GM19043 (cell line): ENCODE data around the gene IGSF9B.

Experiments used
- ATAC-seq: cut with Tn5 transposase; IDR thresholded peaks from one replicate; pipeline ENCODE4 v1.9.1; 2021; ENCODE audit warnings: low read depth; ENCODE audit not compliant: unreplicated experiment

IGSF9B gene

DNA sequence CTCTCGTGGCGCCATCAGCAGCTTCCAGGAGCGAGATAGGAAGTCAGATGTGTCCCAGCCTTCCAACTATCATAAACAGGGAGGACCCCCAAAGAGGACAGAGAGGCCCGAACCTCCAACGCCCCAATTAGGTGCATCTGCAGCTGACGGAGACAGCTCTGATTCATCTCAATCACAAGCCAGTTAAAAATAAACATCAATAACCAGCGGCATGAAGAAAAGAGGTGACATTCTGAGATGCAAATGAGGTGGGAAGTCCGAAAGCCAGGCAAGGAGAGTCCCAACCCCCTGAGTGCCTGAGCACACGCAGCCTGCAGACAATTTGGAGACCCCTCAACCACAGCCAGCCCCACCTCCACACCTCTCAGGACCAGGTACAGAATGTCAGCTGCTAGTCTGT is 28.1 kb upstream of the IGSF9B start:
- ATAC-seq: no peak

DNA sequence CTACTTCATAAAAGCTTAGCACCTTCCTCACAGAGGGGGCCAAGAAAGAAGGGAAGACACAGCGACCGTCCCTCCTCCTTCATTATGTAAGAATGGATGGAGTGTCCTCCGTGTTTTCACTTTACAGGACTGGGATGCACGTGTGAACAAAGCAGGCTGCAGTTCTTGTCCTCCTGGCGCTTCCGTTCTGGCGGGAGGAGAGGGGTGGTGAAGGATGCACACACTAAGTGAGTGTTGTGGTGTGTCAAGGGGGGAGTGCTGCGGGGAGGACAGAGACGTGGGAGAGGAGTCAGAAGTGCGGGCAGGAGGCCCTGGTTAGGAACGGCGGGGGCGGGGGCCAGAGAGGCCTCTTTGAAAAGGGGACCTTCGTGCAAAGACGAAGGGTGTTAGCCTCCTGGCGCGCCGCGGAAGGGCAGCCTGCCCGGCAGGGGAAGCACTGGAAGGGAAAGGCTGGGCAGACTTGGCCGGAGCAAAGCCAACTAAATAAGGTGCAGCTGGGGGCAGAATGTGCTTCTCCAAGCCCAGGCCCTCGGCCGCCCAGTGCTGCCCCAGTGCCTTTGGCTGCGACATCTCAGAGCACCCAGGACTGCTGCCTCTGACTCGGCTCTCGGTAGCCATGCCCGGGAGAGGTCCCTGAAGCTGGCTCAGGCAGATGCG is 27.0 kb upstream of the IGSF9B start:
- ATAC-seq: no peak

DNA sequence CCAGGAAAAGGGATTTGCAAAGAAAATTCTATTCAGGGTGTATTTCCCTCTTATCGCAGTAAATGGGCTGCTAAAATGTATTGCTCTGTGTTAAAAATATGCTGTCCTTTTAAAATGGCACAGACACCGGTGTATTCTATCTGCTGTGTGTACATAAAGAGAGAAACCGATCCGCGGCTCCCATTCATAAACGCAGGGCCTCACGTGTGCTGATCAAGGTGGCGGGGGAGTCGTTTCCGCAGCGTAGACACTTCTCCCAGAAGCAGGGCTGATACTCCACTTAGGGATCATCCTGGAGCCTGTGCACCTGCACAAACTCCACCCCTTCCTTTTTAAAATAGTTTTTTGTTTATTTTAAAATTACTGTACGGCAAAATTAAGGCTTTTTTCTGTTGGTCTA is 26.1 kb upstream of the IGSF9B start:
- ATAC-seq: no peak

DNA sequence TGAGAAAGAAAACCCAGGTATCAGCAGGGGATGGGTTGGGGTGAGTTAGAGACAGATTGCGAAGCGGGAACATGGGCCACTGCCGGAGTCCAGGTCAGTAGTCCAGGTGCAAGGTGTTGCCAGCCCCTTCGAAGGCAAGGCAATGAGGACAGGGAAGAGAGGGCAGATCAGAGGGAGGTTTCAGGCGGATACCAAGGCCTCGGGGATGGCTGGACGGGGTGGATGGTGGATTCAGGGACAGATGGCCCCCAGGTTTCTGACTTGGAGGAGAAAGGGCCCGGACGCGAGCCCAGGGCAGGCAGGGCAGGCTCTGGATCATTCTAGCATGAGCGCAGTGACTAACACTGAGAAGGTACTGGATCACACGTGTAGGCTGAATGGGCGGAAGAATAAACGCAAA is 25.4 kb upstream of the IGSF9B start:
- ATAC-seq: no peak

DNA sequence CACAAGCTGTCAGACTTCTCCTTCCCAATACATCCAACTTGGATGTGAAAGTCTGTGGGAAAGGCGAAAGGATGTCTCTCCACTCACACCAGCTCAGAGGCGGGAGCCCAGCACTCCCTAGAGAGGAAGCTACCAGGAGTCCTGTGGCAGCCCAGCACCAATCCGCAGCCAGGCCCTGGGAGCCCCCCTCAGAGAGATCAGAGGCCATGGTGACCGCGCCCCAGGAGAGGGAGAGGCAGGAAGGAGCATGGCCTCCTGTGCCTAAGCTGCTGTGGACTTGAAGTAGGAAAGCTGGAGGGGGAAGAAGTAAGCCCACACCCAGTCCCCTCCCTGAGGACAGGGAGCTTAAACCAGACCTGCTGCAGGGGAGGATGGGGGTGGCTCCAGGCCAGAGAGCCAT is 24.4 kb upstream of the IGSF9B start:
- no peak for ATAC-seq

DNA sequence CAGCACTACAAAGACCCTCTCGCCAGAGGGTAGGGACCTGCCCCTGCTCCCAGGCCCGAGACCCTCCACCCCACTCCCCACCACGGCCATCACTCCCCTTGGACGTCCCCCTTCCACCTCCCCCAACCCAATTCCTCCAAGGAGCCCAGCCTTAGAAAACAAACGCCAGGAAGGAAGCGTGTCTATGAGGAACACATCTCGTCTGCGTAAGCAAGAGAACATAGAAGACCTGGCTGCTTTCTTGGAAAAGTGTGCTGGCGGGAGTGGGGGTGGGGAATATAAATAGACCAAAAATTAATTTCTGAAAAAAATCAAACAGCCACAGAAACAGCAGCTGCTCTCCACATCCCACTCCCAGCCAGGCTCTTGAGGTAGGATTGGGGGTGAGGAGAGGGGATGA is 23.9 kb upstream of the IGSF9B start:
- no peak for ATAC-seq

DNA sequence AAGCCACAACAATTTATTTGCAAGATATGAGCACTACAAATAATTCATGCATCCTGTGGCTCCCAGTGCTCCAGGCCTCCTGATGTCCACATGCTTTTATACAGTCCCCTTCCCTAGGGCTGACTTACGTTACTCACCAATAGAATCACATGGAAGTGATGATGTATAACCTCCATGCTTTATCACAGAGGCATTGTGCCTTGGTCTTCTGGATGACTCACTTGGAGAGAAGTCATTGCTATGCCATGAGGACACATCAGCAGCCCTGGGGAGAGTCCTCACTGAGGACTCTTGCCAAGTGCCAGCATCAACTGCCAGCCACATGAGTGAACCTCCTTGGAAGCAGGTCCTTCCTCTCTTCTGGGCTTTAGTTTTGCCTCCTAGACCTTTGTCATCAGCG is 22.0 kb upstream of the IGSF9B start:
- no peak for ATAC-seq

DNA sequence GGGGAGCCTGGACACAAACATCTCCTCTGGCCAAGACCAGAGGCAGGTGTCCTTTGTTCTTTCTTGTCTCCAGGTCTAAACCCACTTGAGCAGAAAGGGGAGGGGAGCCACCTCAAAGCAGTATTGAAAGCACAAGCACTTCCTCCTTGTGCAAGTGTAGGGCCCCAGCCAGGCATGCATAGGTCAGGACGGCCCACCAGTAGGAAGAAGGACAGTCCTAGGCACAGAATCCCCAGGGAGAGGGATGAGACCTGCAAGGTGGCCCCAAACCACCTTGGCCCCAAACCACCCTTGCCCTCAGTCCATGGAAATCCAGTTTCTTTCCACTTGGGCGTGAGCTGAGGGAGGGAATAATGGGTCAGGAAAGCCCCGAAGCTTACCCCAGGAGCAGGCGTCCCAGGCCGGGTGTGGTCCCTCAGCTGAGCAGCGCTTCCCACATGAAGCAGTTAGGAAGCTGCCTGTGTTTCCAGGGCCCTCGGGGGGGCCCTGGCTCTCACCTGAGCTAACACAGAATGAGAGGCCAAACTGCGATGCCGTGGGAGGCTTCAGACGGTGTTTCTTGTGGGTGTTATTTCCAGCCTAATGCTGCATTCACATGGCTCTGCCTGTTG is 20.4 kb upstream of the IGSF9B start:
- ATAC-seq: peak; percentile 90

DNA sequence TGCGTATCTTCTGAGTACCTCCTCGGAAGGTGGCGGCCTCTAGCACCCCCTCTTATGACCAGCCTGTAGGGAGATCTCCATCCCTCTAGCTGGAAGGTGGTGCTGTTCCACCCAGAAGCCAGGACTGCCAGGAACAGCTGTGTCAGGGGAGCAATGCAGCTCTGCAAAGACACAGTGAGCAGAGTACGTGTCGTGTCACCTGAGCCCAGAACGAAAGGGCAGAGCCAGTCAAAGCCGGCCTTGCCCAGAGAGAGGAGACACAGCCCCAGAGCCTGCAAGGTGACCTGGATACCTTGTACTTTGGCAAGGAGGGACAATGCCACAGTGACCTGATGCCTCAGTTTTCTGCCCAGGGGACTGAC is 18.7 kb upstream of the IGSF9B start:
- no peak for ATAC-seq

DNA sequence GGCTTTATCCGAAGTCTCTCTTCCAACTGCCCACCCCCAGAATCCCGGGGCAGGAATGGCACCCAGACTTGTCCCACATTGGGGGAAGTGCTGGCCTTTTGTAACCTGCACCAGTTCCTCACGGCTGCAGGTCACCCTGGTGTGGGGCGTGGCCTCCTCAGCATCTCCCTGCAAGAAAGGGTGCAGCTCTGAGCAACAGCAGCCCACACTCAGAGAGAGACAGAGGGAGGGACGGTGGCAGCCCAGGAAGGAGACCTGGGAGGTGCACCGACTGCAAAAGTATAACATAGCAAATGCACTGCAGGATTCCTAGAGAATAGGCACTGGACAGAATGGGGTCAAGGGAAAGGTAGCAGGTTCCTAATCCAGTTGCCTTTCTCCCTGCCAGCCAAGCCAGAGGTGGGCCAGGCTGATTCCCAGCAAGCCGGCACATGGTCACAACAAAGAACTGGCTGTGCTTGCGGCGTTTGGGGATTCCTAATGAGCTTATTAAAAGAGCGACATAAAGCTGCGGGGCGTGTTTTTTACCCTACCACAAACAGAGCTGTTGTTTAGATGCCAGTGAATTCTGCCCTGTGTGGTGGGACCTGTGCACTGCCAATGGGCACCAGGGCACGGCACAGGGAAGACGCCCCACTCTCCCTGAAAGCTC is 18.2 kb upstream of the IGSF9B start:
- no peak for ATAC-seq

DNA sequence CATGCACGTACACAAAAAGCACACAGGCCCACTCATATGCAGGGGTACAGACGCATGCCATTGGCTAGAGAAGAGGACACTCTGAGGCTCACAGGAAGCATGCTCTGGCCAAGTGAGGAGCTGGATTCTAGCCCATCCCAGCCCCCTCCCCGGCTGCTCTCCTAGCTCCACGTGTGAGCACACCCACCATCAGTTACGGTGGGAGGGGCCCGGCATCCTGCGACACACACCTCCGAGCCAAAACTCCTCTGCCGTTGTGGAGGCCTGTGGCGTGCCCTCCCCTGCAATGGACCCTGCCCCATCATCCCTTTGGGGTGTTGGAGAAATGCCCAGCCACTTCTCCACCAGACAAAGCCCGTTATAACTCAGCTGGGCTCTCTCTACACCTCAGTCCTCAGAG is 15.1 kb upstream of the IGSF9B start:
- no peak for ATAC-seq

DNA sequence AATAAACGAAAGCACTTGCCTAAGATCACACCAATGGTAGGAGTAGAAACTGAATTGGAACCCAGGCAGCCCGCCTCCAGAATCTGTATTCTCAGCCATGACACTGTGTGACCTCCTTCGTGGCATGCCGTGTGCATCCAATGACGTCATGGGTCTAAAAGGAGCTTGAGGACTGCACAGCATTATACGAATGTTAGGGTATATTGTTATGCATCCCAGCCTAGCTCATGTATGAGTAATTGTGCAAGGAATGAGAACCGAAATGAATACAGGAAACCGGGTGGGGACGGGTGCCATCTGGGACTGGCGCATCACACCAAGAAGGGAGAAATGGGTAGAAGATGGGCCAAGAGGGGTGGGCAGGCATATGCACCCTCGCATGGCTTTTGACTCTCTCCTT is 12.3 kb upstream of the IGSF9B start:
- no peak for ATAC-seq

DNA sequence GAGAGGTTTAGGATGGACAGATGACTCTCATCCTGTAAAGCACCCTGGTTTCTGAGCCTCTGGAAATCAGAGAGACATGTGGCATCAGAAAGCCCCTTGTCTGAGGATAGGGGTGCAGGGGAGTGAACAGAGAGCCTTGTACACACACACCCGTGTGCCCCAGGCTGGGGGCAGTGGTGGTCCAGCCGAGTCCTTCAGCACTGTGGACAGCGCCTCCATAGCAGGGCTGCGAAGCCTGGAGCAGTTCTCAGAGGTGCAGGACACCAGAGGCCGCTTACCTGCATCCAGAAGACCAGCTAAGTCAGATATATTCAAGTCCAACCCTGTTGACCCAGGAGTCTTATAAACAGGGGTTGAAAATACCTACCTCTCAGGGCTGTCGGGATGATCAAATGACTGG is 11.5 kb upstream of the IGSF9B start:
- ATAC-seq: no peak

DNA sequence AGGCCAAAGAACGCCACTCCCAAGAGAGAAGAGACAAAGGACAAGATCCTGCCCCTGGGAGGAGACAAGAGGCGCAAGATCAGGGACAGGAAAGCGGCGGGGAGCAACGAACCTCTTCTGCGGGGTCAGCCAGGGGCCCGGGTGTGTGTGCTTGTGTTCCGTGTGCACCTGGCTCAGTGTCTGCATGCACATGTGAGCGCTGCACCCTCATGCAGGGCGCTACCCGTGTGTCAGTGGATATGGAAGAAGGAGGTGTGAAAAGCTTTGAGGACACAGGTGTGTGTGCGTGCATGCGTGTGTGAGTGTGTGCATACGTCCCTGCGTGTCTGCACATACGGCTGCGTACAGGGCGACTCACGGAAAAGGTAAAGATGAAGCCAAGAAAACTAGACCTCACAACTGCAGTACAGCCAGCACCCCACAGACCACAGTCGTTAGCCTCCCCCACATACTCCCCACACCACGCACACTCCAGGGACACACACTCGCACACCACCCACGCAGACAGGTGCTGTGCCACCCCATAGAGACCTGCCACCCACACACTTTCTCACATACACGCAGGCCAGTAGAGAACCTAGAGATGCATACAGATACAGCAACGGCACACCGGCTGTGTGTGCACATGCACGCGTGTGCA is 11.0 kb upstream of the IGSF9B start:
- ATAC-seq: no peak

DNA sequence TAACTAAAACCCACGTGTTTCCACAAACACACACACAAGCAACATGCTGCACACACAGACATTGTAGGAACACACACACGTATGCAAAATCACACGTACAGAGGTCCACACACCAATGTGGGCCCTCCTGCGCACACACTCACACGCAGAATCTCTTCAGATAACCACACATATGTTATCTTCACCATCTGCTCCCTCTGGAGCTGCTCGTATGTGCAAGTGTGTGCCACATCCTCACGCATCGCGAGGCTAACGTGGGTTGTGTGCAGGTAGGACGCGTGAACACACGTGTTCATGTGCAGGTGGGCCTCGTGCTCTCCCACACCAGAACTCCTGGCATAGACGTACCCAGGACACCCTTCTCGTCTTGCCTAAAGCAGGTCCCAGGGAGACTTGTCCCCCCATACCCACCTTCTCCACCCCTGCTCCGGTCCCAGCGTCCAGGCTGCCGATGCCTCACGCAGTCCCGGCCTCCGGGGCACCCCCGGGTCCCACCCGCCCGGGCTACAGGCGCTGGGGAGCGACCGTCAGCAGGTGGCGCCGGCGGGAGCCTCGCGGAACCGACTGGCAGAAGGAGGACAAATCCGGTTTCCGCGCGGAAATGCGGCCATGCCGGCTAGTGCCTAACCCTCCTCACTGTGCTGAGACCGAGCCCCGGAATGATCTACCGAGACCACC is 10.3 kb upstream of the IGSF9B start:
- no peak for ATAC-seq

DNA sequence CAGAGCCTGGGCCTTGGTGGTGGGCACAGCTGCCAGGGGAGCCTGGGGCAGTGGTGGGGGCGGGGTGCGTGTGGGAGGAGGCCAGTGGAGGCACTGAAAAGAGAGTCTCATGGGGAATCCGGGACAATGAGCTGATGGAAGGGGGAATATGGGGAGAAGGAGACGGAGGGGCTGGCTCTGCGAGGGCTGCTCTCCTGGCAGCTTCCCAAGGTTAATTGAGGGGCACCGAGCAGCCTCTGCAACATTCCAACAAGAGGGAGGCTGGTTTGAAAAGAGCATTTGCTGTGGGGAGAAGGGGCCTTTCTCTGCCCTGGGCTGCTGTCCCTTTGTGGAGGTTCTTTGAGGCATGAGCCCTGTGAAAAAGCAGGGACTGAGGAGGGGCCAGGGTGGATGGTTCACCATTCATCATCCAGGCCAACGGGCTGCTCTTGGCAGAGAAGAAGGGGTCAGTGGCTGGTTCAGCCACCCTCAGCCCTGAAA is 9.4 kb upstream of the IGSF9B start:
- ATAC-seq: no peak

DNA sequence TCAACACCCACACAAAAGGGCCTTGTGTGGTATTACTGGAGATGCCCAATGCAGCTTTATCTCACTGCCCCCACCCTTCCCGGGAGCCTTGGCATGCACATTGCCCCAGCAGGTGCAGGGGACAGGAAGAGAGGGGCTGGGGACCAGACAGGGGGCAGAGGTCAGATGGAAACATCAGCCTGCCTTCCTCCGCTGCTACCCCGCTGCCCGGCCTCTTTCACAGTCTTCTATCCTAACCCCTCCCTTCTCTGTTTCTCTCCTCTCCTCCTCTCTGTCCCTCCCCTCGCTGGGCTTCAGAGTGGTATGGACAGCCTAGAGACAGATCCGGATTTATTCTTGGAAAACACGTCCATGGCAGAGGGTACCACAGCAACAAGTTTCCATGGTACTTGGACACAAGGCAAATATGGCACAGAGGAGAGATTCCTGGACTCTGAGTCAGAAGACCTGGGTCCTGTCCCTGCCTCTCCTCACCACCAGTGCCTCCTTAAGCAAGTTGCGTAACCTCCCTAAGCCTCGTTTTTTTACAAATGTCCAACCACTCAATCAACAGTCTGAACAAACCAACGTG is 8.3 kb upstream of the IGSF9B start:
- no peak for ATAC-seq

DNA sequence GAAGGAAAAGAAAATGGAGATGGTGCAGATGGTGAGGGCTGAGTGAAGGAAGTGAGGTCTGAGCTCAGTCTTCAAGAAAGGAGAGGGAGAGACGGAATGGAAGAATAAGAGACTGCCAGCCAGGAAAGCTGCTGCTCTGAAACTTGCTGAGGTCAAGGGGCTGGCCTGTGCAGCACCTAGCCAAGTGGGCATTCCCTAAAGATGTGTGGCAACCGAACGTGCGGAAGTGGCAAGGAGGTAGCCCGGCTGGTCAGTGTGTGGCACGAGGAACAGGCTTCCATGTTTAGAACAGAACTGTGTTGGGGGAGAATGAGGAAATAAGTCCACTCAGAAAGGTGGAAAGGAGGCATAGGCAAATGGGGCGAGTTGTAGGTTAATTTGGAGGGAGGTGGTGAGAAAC is 7.6 kb upstream of the IGSF9B start:
- no peak for ATAC-seq

DNA sequence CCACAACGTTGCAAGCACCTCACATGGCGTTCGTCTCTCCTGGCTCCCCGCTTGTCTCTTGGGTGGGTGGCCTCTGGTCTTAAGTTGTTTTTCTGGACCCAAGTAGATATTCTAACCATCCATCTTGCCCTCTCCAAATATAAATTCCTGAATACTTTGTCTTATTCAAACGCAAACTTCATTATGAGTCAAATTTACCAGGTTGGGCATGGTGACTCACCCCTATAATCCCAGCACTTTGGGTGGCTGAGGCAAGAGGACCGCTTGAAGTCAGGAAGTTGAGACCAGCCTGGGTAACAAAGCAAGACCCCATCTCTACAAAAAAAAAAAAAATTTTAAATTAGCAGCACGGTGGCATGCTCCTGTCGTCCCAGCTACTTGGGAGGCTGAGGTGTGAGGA is 5.1 kb upstream of the IGSF9B start:
- no peak for ATAC-seq

DNA sequence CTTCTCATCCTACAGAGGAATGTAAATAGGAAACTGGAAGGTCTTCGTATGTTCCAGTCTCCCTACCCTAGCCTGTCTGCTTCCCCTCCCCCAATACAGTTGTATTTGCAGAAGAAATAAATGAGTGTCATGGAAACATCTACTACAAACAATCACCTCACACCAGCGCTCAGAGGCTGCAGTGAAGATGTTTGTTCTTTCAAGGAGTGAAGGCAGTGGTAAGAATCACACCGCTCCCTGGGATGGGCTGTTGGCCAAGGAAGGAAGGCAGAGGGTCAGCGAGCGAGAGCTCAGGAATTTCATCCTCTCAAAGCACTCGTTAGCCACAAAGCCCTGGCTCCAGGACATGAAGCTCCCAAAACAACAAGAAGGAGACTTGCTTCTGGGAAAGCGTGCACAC is 1.1 kb upstream of the IGSF9B start:
- no peak for ATAC-seq

DNA sequence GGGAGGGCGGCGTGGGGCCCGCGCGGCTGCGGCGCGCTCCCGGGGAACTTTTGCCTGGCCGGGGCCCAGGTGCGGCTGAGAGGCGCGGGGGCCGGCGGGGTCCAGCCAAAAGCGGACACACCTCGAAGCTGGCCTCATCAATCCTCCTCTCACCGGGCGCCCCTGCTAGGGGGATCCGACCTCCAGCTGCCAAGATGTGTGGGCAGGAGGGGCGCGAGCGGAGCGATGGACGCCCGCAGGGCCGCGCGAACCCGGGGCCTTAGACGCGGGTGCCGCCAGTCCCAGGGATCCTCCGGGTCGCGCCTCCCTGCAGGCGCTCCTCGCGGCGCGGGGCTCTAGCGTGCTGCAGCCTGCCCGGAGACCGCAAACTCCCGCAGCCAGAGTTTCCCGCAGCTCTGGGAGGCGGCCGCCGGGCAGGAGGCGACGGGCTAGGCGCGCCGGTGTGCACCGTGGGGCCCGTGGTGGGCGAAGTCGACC is 785 bp downstream of the IGSF9B start:
- ATAC-seq: no peak
